COLO668 (cell line): Measurements from ENCODE around the gene NCKAP5L.
A peak's percentile ranks its signal among the peaks of the same experiment; 100 is the strongest.
"Not testable (repeated sequence)": the region's sequence is repeated elsewhere in the genome, so short reads cannot be mapped to it uniquely, and the experiment has no call there.

ENCODE experiments used
- DNase-seq: peaks from one replicate; lab custom pipeline; 2025; ENCODE audit not compliant: unreplicated experiment; lab: John Stamatoyannopoulos, UW

The NCKAP5L gene

DNA sequence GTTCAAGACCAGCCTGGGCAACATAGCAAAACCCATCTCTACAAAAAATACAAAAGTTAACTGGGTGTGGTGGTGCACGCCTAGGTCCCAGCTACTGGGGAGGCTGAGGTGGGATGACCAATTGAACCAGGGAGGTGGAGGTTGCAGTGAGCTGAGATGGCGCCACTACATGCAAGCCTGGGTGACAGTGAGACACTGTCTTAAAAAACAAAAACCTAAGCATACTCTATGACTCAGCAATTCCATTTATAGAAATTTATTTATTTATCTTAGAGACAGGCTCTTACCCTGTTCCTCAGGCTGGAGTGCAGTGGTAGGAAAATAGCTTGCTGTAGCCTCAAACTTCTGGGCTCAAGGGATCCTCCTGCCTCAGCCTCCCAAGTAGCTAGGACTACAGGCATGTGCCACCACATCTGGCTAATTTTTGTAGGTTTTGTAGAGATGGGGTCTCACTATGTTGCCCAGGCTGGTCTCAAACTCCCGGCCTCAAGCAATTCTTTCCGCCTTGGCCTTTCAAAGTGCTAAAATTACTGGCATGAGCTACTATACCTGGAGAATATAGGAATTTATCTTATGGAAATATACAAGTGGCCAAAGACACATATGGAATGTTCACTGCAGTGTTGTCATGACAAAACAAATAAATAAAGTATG lies 43.3 kb downstream of the NCKAP5L start:
- no peak for DNase-seq

DNA sequence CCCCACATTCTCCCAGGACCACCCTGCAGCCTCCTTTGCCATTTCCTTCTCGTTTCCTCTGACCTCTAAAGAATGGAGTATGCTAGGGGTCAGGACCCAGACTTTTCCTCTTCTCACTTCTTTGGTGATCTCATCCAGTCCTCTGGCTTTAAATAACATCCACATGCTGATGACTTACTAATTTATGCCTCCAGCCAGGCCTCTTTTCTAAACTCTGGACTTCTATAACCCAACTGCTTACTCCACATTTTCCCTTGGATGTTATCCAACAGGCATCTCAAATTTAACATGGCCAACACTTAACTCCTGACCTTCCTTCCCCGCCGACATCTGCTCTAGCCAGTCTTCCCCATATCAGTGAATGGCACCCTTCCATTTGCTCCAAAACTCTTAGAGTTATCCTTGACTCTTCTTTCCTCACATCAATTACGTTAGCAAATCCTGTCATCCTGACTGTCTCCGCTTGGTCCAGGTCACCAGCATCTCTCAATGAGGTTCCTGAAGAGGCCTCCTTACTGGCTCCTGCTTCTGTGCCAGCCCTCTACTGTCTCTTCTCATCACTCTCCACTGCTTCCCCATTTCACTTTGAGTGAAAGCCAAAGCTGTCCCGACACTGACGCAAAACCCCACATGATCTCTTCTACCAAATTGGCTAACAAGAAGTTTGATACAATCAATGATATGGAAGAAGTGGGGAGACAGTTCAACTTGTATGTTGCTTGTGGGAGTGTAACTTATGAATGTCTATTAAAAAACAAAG lies 44.1 kb downstream of the NCKAP5L start:
- DNase-seq, result no peak

DNA sequence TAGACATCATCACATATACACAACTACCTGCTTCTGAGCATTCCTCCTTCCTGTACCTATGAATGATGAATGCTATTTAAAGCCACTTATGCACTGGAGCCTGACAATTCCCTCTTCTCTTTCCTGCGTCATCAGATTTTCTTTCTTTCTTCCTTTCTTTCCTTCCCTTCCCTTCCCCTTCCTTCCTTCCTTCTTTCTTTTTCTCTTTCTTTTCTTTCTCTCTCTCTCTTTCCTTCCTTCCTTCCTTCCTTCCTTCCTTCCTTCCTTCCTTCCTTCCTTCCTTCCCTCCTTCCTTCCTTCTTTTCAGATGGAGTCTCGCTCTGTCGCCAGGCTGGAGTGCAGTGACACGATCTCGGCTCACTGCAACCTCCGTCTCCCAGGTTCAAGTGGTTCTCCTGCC lies 47.3 kb downstream of the NCKAP5L start:
- not testable (repeated sequence) for DNase-seq

DNA sequence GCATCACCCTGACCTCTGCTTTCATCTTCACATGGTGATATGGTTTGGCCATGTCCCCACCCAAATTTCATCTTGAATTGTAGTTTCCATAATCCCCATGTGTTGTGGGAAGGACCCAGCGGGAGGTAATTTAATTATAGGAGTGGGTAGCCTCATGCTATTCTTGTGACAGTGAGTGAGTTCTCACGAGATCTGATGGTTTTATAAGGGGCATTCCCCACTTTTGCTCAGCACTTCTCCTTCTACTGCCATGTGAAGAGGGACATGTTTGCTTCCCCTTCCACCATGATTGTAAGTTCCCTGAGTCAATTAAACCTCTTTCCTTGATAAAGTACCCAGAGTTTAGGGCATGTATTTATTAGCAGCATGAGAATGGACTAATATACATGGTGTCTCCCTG lies 48.6 kb downstream of the NCKAP5L start:
- DNase-seq, result no peak

DNA sequence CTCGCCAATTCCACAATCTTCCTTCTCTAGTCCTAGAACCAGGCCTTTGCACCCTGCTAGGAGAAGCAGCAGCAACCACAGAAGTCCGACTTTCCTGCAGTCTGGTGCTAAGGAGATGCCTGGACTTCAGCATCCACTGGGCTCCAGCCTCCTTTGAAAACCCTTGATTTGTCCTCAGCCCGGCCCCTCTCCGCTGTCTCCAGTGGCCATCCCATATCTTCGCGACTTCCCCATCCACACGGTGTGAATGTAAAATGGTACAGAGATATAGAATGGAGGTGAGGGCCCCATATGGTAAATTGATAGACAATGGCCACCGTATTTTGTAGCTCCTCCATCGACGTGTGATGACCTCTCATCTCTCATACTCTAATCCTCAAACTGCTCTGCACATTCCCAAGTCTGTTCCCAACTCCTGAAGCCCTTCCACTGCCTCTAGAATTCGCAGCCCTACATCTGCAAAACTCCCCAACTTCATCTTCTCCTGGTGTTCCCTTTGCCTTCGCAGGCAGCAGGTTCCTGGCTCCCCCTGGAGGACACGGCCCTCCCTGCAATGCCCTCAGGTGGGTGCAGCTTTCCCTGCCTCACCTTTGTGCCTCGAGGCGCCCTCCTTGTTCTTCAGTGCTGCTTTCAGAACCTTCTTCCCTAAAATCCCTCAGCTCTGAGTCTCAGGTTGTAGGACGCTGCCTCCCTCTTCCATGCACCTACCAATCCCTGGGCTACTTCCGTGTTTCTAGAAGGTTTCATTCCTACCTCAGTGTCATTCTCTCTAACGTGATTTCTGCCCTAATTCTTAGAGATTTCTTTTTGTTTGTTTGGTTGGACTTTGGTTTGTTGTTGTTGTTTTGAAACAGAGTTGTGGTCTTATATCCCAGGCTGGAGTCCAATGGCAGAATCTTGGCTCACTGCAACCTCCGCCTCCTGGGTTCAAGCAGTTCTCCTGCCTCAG lies 50.1 kb downstream of the NCKAP5L start:
- DNase-seq, result peak; percentile 43

DNA sequence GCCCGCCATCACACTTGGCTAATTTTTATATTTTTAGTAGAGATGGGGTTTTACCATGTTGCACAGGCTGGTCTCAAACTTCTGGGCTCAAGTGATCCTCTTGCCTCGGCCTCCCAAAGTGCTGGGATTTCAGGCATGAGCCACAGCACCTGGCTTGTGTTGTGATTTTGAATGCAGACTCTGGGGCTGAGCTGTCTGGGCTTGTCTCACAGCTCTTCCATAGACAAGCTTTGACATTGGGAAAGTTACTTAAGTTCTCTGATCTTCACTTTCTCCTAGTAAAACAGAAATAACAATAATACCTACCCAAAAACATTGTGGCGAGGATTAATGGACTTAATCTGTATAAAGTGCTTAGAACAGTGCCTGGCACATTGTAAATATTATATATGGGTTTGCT lies 50.9 kb downstream of the NCKAP5L start:
- no peak for DNase-seq

DNA sequence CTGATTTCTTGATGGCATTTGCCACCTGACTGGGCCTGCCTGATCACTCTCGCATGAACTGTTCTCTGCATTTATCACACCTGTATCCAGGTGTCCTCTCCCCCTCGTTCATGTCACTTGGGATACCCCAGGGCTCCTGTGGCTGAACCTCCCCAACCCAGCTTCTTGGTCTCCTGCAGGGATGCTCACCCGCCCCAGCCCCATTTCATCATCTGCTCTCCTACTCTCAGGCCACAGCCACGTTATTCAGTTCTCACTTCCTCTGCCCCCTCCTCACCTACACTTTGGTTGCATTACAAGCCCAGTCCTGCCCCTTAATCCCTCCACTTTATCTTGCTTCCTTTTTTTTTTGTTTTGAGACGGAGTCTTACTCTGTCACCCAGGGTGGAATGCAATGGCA lies 51.4 kb downstream of the NCKAP5L start:
- no peak for DNase-seq

DNA sequence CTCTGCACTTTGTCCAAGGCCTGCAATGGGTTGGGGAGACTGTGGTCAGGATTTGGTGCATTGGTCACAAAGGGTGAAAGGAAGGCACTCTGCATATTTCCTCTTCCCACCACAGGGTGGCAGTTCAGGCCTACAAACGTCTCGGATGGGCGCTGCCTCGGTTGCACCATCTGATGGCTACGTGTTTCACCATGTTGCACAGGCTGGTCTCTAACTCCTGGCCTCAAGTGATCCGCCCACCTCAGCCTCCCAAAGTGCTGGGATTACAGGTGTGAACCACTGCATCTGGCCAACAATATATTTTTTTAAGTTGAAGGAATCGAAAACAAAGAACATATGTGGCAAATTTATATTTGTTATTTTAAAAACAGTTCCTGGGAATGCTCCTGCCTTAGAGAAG lies 51.8 kb downstream of the NCKAP5L start:
- DNase-seq, result peak; percentile 24

DNA sequence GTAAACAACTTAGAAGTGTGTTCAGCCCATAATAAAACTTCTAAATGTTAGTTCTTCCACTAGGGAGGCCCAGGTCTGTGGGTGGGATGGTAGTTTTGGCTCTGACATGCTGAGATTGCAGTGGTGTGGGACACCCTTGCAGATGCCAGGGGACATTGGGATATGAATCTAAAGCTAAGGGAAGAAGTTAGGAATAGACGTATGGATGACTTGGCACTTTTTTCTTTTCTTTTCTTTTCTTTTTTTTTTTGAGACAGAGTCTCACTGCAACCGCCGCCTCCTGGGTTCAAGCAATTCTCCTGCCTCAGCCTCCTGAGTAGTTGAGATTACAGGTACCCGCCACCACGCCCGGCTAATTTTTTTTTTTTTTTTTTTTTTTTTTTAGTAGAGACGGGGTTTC lies 55.1 kb downstream of the NCKAP5L start:
- not testable (repeated sequence) for DNase-seq

DNA sequence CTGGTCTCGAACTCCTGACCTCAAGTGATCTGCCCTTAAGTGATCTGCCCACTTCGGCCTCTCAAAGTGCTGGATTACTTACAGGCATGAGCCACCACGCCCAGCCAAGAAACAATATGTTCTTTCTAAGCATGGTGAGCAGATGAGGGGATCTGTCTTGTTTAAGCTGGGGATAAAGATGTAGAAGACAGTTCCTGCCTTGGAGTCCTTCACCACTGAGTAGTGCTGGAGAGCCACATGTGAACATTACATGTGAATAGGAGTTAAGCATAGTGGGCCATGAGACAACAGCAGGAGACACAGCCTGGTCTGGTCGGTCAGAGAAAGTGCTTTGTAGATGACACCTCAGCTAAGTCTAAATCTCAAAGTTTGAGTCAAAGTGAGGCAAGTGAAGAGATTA lies 60.9 kb downstream of the NCKAP5L start:
- no peak for DNase-seq

DNA sequence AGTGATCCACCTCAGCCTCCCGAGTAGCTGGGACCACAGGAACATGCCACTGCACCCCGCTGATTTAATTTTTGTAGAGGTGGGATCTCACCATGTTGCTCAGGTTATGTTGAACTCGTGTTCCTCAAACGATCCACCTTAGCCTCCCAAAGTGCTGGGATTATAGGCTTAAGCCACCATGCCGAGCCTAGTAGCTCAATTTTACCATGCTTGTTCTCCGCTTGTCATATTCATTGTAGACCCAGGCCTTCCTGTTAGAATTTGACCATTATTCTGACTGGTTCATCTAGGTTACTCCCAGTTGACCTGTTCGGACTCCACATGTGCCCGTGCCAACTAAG lies 62.1 kb downstream of the NCKAP5L start:
- DNase-seq, result no peak

DNA sequence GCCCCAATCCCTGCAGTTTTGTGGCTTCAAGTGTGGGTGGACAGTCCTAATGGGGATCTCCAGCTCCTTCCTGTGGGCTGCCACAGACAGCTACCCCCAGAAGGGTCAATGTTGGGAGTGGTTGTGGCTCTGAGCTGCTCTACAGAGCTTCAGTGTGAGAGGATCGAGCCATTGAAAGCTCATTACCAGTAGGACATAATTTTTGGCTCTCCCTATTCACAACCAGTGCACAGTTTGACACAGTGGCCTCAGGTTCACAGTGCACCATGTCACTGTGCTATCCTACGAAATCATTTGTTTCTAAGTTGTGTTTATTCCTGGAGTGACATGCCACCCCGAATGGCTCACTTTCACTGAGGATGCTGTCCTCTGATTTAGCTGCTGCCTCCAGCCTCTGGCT lies 64.1 kb downstream of the NCKAP5L start:
- DNase-seq, result no peak

DNA sequence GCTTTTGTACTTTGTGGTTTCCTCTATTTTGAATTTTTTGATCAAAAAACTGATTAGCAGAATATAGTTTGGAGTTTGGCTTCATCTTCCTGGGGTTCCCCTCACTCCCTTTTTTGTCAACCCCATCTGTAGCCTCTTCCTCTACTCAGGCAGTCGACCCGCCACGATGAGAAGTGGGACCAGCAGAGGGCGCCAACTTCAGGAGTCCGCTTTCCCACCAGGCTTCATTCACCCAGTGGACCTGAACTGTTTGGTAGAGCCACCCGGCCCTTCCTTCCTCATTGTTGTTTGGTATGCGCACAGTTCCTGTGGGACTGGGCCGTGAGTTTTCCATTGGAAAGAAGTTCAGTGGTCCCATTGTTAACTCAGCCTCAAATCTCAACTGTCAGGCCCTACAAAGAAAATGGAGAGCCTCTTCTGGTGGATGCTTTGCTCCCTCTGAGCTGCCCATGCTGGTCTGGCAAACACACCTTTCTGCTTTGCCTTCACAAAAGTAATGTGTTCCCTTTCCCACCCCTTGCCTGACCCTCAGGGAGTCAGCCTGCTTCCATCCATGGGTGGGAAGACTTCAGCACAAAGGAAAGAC lies 65.1 kb downstream of the NCKAP5L start:
- DNase-seq, result peak; percentile 26

DNA sequence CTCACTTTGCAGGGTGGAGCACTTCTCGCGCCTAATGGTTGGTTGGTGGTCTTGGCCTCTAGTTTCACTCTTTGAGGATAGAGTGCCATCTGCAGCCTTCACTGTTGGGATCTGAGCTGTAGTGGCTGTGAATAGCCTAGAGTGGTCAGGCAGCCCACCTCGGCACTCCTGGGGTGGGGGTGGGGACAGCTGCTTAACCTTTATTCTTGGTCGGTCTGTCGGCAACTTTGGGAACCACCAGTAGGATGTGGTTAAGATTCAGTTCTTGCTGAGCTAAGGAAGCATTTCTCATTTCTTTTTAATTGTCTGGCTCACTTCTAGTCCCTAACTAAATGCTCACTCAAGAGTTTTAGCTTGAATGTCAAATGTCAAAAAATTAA lies 65.8 kb downstream of the NCKAP5L start:
- no peak for DNase-seq

DNA sequence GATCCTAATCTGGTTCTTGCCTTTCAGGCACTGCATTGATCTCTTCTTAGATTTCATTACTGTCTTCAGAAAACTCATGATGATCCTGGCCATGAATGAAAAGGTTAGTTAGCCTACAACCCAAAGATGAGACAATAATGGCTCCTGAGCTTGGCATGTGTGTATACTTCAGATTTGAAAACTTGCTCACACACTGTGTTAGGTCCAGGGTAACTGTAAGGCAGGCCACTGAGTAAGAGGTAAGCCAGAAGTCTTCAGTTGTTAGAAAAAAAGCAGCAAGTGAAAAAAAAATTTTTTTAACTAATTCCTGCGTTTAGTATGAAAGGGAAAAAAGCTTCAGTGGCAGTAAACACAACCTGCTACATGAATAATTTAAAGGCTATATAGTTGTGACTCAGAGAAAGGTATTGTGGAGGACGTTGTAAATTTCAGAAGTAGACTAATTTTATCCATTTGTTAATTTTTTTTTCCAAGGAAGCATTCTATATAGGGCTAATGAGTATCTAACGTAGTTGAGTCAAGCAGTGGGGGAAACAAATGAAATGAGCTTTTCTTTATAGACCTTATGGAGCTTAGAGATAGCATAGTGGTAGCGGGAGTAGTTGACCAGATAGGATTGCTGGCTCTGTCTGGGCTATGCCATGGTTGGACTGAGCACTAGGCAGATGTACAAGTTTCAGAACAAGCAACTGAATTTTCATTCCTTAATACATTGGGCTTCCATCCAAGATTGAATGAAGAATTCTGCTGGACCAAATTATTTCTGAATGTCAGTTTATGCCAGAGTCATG lies 66.3 kb downstream of the NCKAP5L start:
- DNase-seq, result no peak

DNA sequence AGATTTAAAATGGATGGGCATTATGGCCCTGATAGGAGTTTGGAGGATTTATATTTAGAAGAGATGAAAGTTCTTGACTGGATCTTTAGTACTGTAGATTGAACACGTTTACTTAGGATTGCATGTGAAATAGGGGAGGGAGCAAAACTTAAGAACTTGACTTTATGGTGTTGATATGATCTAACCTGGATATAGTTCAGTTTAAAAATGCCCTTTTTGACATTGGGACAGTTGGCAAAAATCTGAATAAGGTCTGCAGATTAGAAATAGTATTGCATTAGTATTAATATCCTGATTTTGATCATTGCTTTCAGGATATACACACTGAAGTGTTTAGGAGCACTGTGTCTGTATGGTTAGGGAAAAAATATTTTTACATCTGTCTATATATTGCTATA lies 77.2 kb downstream of the NCKAP5L start:
- DNase-seq, result no peak

DNA sequence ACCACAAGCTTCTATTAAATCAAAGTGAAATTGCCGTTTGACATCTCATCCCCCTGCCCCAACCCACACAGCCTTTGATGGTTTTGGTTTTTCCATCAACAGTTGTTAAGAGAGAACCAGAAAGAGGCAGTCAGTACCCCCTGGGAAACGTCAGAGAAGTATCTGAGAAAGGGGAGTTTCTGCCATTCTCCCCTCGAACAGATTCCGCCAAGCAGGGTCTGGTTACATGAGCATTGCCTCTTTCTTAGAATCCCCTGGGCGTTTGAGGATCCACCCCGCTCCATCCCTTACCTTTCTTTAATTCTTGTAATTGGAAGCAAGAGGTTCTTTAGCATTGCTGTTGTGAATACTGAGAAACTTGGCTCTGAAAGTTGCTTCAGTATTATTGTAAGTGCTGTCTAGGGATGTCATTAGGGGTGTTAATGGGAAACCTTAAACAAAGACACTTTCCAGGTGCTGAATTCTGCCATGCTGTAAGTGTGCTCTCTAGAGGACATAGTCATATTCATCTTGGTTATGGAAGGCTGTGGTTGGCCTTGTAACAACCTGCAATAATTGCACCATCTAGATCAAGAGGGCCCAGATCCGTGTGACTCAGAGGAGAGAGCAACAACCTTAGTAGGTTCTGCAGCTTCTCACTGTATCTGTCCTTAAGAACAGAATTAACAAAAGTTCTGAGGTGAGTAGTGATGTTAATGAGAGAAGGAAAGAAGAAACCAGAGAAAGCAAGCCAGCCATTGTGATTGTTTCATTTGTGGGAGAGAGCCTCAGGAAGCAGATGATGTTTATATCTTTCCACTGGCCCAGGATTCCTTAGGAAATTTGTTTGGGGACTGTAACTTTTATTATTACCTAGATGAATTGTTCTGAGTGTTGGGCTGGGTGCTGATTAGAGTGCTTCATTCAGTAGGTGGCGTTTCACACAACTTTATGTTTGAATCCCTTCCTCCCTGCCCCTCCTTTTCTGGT lies 77.9 kb downstream of the NCKAP5L start:
- no peak for DNase-seq

DNA sequence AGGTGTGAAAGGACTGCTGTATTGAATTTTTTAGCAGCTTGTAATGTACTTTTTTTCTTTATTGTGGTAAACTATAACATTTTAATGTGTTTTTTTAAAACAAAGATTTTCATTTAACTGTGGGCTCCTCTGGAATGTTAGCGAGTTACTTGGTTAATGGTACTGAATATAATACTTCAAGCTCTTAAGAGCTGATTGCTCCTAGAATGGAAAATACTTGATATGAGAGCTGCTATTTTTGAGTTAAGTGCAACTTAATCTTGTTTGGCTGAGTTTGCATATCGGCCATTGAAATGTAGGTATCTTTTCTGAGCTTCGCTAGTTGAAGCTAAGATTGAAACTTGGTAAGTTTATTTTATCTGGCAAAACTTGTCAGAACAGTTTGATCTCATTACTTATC lies 79.4 kb downstream of the NCKAP5L start:
- DNase-seq, result no peak

DNA sequence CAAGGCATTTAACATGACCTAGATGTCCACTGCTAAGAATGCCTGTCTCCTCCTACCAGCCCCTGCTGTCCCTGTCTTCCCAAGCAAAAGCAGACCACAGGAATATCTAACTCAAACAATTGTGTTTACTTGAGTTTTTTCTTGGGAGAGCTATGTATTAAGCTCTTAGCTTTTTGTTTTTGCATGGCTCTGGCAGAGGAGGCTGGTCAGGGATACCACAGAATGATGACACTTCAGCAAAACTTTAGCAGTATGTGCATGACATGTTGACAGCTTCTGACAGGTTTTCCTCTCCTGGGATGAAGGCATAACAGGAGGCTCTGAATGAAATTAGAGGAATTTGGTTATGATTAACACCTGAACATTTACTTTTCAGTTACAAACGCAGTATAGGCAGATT lies 79.9 kb downstream of the NCKAP5L start:
- DNase-seq, result no peak
